NCI-H146 treated with DMSO at 0.1 percent for 48 hours (cell line): Measurements from ENCODE around the gene KNDC1.
A peak's percentile ranks its signal among the peaks of the same experiment; 100 is the strongest.

ENCODE experiments used
- DNase-seq: peaks from one replicate; lab custom pipeline; 2025; ENCODE audit not compliant: unreplicated experiment; lab: John Stamatoyannopoulos, UW

KNDC1 gene

DNA sequence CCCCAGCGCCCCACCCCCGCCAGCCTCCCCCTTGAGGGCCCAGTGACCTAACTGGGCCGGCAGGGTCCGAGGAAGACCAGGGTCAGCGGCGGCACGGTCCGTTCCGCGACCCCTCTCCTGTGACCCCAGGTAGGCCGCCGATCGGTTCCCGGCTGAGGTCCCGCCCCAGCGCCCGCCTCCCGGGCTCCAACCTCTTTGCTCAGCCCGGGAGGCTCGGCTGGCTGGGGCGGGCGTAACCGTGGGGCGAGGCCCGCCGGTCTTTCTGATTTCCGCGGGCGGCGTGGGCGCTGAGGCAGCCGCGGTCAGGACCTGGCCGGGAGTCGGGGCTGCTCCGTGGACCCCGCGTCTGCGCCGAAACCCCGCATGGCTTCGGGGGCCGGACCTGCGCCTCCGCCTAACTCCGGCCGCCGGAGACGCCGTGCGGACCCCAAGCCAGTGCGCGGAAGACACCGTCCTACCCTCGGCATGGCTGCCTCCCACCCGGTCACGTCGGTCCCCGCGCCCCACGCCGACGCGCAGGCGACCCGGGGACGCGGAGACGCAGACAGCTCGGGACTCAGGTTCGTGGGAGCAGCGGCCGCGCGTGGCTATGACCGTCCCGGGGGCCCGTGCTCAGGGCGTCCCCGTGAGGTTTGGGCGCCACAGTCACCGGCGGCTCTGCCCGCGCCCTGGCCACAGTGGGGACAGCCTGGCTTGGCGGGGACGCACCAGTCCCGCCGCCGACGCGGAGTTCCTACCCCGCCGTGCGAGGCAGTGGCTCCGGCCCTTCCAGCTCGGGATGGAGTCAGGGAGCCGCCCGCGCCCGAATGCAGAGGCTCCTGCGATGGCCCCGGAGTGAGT is 76.6 kb downstream of the KNDC1 start:
- DNase-seq = no peak

DNA sequence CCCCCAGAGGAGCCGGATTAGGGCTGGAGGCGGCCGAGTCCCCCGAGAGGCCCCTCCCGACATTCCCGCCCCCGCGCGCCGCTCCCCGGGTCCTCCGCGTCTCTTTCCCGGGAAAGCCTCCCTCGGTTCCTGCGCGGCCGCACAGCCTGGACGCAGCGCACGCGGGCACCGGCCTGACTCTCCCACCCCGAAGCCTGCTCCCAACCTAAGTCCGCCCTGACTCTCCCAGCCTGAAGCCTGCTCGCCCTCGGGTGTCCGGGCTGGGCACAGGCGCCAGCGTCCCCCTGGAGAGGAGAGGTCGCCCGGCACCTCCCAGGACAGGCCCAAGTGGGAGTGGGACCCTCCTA is 77.2 kb downstream of the KNDC1 start:
- no peak for DNase-seq

DNA sequence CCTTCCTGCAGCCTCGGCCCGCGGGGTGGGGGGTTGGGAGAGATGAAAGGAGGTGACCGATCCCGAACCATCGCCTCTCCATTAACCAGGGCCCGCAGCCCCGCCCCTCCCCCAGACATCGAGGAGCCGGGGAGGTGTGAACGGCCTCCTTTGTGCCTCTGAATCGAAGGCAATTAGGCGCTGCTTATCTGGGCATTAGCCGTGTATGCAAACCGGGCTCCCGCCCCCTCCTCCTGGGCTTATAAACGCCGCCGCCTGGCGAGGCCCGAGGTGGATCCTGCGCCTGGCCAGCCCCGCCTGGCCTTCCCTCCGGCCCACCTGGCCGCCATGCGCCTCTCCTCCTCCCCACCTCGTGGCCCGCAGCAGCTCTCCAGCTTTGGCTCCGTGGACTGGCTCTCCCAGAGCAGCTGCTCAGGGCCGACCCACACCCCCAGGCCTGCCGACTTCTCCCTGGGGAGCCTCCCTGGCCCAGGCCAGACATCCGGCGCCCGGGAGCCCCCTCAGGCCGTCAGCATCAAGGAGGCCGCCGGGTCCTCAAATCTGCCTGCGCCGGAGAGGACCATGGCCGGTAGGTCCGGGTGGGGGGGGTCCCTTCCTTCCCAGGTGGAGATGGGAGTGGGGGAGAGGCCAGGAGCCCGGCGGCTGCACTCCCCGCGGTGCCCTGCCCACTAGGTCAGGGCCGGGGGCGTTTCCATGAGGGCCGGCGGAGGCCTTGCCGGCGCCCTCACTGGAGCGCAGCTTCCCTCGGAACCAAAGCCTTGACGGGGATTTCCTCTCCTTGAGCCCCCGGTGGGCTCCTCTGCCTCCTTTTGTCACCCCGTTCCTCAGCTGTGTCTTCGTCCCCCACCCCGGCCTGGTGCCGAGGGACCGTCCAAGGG is 77.8 kb downstream of the KNDC1 start, which contains the start of gene VENTX:
TSS of gene VENTX (plus strand) at position 268 of the 878 bp plus-strand sequence. CDS start at position 328, 60 bp downstream.
- DNase-seq = peak; percentile 42

DNA sequence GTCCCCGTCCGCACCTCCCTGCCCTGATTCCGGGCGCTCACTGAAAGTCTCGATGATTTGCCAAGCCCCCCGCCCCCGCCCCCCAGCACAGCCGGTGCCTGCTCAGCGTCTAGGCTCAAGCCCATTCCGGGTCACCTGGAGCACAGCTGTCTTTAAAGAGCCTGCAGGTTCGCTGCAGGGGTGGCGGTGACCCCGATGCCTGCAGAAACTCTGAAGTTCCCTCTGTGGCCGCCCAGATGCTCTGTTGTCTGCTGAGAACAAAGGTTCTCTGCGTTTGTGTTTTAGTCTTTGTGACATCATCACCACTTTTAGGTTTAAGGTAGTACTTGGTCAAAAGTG is 78.4 kb downstream of the KNDC1 start:
- no peak for DNase-seq

DNA sequence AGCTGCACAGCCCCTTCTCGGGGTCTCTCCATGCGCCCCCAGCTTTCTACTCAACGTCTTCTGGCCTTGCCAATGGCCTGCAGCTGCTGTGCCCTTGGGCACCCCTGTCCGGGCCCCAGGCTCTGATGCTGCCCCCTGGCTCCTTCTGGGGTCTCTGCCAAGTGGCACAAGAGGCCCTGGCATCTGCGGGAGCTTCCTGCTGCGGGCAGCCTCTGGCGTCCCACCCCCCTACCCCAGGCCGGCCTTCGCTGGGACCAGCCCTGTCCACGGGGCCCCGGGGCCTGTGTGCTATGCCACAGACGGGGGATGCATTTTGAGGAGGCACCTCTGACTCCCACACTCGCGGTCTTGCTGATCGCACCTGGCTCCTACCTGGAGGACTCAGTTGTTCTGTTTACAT is 80.0 kb downstream of the KNDC1 start:
- DNase-seq = no peak

DNA sequence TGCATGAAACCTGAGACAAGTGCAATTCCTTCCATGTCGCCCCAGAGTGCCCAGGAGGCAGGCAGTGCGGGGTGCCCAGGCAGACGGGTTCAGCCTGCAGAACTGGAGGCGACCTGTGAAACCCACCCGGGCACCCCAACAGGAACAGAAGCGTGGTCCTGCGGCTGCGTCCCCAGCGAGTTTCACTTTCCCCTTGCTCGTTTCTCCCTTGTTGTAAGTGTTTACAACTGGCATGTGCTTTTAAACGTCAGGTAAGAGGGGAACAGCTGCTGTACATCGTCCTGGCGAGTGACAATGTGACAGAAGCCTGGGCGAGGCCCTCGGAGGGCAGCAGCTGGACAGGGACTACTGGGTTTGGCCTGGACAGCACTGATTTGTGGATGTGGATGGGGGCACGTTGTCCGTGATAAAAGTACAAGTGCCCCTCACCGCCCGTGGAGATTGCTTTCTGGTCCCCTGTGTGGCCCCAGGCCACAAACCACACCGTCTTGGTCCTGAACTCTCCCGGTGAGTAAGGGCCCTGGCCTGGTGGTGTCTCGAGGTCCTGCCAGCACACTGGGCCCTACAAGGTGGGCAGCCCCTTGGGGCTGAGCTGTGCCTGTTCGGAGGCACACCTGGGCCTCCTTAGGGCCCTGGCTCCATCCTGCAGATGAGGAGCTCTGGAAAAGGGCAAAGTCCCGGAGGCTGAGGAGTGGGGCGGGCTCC is 81.6 kb downstream of the KNDC1 start:
- no peak for DNase-seq

DNA sequence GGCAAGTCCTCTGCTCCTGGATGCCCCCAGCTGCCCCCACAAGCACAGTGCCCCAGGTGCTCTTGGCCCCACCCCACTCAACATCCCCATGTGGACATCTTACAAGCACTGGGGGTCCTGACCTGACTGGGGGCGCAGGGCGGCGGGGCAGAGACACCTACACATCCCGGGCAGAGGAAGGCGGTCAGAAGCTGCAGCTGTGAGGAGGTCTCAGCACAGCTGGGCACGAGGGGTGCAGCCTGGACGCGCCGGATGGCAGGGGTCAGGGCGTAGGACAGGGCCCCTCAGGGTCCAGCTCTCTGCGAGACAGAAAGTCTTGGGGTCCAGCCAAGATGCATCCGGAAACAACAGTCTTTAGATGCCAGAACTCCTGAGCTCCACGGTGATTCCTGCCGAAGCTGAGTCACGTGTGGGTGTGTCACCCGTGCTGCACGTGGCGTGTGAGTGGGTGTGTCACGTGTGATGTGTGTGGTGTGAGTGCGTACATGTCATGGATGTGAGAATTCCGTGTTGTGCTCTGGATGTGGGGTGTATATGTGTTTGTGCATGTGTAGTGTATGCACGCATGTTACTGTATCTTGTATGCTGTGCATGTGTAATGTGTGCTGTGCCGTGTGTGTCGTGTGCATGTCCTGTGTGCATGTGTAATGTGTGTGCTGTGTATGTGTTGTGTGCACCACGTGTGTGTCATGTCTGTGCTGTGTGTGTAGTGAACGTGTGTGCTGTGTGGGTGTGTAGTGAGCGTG is 82.8 kb downstream of the KNDC1 start:
- DNase-seq = no peak

DNA sequence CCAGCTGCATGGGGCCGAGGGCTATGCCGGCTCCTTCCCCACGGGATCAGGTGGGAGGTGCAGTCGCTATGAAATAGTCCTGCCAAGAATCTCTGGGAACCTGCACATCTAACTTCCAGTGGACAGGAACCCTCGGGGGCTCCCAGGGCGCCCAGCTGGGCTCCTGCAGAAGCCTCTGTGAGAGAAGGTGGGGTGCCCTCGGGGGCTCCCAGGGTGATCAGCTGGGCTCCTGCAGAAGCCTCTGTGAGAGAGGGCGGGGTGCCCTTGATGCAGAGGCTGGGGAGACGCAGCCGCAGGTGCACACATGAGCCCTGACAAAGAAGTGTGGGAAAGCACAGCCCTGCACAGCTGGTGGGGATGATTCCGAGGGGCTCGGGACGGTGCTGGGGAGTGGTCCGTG is 83.6 kb downstream of the KNDC1 start:
- no peak for DNase-seq

DNA sequence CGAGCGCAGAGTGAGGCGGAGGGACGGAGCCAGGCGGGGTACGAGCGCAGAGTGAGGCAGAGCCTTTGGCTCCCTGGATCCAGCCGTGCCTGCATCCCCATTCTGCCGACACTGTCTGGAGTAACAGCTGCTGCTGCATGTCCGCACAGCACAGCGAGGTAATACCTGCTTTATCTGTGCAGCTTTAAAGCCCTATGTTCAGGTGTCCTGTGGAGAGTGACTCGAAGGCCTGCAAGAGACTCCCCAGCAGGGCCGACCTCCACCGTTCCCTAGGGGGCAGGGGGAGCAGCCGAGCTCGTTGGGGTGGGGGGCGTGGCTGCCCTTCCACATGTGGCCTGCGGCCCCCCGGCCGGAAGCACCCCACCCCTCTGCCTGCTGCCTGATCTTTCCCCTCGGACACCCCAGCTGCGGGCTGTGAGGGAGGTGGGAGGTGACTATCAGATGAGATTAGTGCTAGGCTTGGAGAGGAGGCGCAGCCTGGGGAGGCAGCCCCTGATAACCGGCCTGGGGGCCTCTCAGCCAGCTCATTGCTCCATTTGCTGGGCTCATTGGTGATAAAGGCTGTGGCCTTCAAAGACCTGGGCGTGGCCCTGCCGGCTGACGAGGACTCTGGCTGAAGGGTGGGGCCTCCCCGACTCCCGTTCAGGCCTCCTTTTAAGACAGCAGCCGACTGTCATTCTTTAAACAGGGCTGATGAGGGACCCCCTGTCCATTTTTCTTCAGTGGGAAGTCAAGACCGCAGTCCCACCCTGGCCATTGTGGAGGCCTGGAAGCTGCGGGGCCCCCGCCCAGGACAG is 85.6 kb downstream of the KNDC1 start:
- no peak for DNase-seq

DNA sequence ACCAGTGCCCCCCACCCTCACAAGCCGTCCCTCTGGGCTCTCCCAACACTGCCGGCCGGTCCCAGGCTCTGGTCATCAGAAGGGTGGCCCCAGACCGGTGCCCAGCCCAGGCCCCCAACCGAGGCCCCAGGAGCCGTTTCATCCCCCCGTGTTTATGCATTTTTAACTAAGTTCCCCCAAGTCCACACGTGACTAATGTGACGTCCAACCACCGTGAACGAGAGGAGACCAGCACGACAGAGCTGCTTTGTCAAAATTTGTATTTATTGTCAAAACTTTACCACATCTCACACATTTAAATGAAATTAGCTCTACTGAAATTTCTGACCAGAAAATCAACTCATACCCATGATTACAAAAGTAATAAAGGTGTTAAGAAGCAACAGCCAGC is 86.2 kb downstream of the KNDC1 start:
- no peak for DNase-seq

DNA sequence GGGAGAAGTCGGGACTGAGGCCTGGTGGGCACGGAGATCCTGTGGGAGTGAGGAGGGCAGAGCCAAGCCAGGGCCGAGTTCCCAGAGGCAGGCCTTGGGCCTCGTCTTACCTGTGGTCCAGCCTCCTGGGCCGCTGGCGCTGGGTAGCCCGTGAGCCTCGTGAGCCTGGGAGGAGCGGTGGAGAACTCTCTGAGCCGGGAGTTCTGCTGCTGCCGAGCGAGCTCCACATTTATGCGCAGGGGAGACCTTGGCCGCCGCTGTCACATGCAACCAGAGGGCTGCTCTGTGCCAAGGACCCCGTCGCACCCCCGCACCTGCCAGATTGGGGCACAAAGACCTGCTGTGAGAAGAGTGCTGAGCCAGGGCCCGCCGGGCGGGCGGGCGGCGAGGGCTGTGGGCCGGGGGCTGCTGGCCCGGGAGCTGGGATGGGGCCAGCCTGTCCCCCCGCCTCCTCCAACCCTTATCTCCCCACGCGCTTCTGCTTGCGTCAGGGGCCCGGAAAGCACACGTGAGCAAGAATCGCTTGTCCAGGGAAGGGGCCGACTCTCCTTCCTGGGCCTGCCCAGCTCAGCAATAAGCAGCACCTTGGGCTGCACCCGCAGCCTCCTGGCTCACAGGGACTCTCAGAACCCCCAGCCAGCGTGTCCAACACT is 87.8 kb downstream of the KNDC1 start:
- no peak for DNase-seq

DNA sequence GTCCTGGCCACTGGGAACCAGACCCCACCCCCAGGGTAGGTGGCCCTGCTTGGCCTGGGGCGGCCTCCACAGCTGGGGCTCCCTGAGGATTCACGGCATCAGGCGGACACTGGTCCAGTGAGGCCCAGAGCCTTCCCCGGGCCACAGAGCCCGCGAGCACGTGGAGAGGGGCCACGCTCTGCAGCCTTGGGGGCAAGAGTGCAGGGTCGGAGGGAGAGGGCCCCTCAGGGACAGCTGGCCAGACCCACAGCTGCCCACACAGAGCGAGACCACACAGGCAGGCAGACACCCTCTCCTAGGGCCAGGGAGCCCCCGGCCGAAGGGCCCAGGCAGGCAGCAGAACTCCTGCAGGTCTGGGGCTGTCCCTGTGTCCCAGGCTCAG is 88.3 kb downstream of the KNDC1 start:
- DNase-seq = no peak

DNA sequence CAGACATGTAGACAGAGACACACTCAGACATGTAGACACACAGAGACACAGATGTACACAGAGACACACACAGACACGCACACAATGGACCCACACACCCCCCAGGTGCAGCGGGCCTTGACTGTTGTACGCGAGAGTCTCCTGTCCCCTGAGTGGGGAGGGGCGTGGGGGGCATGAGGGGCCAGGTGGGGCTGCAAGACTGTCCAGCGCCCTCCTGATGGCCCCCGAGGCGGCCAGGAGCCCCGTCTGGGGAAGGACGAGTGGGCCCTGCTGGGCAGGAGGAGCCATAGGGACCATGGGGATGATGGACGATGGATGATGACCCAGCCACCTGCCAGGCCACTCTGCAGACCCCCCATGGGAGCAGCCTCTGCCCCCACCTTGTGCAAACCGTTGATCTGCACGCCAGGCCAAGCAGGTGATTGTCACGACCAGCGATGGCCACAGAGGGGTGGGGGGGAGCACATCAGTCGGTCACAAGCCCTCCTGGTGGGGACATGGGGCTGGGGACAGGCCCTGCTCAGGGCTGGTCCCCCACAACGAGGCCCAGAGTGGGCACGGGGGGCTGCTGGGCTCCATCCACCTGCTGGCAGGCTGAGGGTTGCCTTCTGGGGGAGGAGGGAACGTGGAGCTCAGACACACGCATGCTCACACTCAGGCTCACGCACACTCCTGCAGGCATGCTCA is 89.2 kb downstream of the KNDC1 start:
- DNase-seq = no peak

DNA sequence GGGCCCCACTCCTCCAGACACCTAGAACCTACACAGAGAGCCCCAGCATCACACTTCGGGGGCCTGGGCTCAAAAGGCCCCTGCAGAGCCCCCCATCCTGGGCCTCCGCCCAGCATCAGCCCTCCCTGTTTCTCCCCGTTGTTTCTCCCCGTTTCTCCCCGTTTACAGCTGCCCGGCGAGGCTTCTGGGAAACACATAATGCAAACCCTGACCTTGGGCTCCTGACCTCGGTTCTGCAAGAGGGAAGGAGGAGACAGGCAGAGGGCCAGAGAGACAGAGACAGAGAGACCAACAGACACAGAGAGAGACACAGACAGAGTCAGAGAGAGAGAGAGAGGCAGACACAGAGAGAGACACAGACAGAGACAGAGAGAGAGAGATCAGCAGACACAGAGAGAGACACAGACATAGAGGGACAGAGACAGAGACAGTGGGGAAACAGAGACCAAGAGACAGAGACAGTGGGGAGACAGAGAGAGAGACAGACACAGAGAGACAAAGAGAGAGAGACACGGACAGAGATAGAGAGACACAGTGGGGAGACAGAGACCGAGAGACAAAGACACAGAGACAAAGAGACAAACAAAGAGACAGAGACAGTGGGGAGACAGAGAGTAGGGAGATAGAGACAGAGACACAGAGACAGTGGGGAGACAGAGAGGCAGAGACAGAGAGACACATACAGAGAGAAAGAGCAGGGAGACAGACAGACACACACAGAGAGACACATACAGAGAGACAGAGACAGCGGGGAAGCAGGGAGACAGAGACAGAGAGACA is 90.1 kb downstream of the KNDC1 start:
- DNase-seq = no peak

DNA sequence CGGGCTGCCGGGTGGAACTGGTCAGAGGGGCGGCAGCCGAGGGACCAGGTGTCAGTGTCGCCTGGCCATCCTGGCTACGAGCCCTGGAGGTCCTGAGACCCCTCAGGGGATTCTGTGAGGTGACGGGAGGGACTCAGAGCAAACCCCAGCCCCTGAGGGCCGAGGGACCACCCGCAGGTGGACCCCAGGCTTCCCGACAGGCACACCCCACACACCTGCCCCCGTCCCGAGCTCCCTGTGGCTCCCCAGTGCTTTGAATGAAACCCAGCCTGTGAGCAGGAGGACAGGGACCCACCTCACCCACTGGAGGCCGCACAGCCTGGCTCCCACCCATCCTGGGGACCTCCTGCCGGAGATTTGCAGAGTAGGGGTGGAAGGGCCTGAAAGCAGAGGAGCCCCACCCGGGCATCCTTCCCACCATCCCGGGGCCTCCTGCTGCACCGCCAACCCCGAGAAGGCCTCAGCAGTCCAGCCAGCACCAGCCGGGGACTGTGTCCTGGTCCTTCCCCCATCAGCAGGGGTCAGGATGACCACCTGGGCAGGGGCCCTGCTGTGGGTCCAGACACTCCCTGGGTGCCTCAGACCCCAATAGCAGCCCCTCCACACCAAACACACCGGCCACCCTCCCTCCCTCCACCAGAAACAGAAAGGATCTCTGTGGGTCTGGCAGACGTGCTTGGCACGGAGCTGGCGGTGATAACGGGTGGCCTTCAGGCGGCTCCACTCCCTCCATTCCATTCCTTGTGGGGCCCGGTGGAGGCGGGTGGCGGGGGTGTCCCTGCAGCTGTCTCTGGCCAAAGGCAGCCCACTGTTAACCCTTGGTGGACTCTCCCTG is 91.6 kb downstream of the KNDC1 start:
- no peak for DNase-seq

DNA sequence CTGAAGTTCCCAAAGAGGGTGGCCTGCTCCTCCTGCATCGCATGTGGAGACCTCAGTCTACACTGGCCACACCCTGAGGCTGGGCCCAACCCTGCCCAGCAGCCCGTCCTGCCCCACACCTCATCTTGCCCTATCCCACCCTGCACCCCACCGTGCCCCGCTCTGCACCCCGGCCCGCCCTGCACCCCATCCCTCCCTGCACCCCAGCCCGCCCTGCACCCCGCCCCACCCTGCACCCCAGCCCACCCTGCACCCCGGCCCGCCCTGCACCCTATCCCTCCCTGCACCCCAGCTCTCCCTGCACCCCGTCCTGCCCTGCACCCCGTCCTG is 92.2 kb downstream of the KNDC1 start:
- DNase-seq = no peak

DNA sequence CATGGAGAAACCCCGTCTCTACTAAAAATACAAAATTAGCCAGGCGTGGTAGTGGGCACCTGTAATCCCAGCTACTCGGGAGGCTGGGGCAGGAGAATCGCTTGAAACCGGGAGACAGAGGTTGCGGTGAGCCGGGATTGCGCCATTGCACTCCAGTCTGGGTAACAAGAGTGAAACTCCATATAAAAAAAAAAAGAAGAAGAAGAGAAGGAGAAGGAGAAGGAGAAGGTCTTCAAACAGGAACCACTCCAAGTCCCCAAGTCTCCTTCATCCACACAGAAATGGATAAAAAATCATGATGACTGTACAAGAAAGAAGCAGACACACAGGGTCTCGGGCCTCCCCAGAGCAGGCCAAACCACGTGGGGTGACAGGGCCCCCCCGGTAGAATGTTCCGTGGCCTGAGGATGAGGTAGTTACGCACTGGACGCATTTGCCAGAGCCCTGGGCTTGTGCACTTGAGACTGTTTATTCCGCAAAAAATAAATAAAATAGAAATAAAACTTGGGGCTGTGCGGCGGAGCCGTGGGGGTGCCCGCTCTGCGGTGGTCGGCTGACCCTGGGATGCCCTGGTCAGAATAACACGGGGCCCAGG is 93.4 kb downstream of the KNDC1 start:
- DNase-seq = no peak
